PC-9 (cell line): ENCODE data around the gene MS4A10.

Source experiments
- CTCF ChIP-seq: fragments of 200-600 bp; sonication (generic); conservative IDR thresholded peaks from 2 replicates; pipeline ENCODE4 v1.6.1; 2017; ENCODE audit warnings: mixed run types, antibody characterized with exemption, mild to moderate bottlenecking, moderate library complexity
- EZH2 ChIP-seq: fragments of 200-600 bp; sonication (generic); IDR thresholded peaks from 2 replicates; pipeline ENCODE4 v1.8.0; 2017; ENCODE audit warnings: antibody characterized with exemption, low read depth

GRCh38 chr11:60777572-60777971 is 7.6 kb upstream of the MS4A10 start:
- no peak for TF ChIP-seq CTCF
- TF ChIP-seq EZH2: no peak
